ENCODE results near the gene PRSS12.

PRSS12 gene

DNA sequence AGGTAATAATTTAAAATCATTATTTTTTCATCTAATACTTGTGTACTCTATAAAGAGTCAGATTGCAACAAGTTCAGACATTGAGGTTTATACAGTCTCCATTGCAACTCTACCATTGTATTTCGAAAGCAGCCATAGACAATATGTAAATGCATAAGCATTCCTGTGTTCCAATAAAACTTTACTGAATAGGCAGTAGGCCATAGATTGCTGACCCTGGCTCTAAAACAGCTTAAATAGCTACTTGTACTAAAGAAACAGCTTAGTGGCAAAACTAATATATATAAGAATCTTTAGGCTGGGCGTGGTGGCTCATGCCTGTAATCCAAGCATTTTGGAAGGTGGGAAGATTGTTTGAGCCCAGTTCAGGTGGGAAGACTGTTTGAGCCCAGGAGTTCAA, 115.3 kb downstream of the PRSS12 start:
- no peak for DNase-seq (ENCODE audit: low read depth)
- TF ChIP-seq, protein P1, sequence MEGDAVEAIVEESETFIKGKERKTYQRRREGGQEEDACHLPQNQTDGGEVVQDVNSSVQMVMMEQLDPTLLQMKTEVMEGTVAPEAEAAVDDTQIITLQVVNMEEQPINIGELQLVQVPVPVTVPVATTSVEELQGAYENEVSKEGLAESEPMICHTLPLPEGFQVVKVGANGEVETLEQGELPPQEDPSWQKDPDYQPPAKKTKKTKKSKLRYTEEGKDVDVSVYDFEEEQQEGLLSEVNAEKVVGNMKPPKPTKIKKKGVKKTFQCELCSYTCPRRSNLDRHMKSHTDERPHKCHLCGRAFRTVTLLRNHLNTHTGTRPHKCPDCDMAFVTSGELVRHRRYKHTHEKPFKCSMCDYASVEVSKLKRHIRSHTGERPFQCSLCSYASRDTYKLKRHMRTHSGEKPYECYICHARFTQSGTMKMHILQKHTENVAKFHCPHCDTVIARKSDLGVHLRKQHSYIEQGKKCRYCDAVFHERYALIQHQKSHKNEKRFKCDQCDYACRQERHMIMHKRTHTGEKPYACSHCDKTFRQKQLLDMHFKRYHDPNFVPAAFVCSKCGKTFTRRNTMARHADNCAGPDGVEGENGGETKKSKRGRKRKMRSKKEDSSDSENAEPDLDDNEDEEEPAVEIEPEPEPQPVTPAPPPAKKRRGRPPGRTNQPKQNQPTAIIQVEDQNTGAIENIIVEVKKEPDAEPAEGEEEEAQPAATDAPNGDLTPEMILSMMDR (IDR thresholded peaks at IDR 0.05; ENCODE audit: control insufficient read depth, insufficient read depth, low read depth, low read length, missing control alignments) = no peak
- H3K4me3 ChIP-seq (ENCODE audit: control insufficient read depth, low read depth, low read length) = no peak overlapping the region

DNA sequence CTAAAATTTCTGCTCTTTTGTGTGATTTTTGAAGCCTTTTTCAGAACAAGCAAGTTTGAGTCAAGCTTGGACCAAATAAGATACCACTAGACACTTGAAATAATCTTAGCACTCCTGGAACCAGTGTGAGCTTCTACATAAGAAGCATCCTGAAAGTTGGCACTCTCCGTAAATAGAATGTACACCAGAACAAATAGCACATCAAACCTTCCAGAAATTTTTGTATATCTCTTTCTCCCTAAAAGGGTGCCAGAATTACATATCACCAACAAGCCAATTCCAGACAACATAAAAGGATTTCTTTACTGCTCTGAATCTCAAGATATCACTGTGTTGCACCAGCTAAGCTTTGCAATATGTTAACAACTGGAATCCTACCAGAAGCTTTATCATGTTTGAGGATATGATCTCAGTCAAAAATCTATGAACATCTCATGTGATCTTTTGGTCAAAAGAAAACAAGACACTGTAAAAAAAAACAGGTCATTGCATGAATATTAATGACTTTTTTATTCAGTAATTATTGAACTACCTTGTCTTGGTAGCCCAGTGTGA, 117.2 kb downstream of the PRSS12 start:
- no peak overlapping the region for H3K4me3 ChIP-seq (ENCODE audit: control insufficient read depth, low read depth, low read length)
- TF ChIP-seq, protein P1 (IDR thresholded peaks at IDR 0.05; ENCODE audit: control insufficient read depth, insufficient read depth, low read depth, low read length, missing control alignments) = no peak

More for the DNA sequence above, 117.2 kb downstream of the PRSS12 start:
- no peak for DNase-seq (ENCODE audit: low read depth)
